GM18873 (cell line): ENCODE data around the gene EPB41L4A.

ENCODE experiments used
- ATAC-seq: cut with Tn5 transposase; IDR thresholded peaks from one replicate; pipeline ENCODE4 v1.9.1; 2021; ENCODE audit warnings: mild to moderate bottlenecking, moderate library complexity, moderate number of reproducible peaks; ENCODE audit not compliant: unreplicated experiment, low FRiP score

The EPB41L4A gene

DNA sequence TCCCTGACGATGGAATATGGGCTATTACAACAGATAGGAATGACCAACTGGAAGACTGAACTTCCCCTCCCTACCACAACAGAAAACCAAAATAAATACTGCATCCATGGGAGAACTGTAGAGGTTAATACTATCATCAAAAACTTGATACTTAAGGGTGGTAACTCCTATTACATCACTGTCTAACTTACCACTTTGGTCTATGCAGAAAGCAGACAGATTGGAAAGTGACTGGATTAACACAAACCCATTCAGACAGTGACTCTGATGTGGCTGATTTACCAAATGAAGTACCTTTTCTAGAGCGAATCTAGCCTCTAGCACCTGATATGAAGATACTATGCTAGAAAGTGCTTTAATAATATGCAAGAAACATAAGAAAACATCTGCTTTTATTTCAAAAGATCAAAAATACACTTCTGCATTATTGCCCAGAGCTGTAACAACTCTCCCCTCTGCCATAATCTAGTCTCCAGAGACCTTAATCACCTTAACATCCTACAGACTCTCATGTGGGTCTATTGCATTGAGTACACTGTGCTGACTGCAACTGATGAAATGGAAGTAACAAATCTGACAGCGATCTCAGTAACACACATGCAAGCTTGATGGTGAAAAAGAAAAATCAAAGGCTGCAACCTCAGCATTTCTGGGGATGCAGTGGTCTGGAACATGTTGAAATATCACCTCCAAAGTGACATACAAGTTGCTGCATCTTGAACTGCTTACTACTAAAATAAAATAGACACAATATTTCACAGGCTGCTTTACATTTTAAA is 62.7 kb downstream of the EPB41L4A start:
- no peak for ATAC-seq

DNA sequence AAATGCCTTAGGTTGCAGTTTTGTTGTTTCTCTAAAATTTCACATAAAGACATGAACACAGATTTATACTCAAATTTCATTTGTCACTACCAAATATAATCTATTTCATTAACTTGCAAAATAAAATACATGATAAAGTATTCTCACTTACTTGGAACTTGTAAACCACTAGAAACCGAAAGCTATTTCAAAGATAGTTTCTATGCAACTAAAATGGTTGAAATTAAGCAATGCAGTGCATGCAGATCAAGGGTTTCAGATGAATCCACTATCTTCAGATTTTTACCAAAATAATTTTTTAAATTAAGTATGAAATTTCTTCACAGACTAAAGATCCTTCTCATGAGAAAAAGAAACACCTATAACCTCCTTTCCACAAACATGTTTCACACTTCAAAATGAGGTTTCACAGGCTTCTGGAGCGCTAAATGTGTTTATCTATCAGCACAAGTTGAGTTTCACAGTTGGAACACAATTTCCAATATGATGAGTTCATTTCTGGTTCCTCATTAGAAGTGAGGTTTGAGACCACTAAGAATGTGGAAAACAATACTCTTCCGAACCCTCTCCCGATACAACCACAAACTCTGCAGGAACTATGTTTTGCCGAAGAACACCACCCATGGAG is 63.9 kb downstream of the EPB41L4A start:
- ATAC-seq: no peak

DNA sequence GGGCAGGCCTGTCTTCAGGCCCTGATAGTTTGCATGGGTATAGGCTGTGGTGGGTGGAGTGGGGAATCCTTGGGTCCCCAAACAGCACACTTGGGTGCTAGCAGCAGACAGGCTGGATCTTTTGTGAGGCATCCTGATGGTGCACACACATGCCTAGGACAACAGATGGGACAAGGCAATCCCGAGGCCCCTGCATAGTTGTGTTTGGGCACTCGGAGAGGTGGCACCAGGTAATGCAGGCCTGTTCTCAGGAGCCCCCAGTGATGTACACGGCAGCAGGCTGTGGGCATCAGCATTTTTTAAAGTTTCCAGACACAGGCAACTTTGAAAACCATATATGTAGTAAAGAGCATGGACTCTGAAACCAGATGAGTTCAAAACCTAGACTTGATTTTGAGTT is 65.4 kb downstream of the EPB41L4A start:
- no peak for ATAC-seq

GRCh38 chr5:112351225-112351624 is 67.9 kb downstream of the EPB41L4A start:
- no peak for ATAC-seq

- ATAC-seq: no peak
Measured at GRCh38 chr5:112350626-112351025, 68.5 kb downstream of the EPB41L4A start.

DNA sequence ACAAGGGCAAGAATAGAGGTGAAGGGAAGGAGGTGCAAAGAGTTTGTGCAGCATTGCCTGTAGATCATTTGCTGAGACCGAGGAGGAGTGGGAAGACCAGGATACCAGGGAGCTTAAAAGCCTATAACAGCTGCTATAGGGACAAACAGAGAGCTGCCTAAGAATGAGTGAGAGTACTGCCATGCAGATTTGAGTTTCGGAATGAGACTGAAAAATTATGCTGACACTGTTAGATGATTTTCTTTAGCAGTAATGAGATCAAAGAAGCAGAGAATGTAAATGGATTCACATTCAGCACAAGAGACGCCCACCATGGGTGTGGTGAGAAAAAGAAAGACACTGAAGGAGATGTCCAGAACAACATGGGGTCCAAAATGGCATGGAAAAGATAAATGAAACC is 69.7 kb downstream of the EPB41L4A start:
- ATAC-seq: no peak

- ATAC-seq: no peak
Measured at GRCh38 chr5:112348915-112349314, 70.2 kb downstream of the EPB41L4A start.

DNA sequence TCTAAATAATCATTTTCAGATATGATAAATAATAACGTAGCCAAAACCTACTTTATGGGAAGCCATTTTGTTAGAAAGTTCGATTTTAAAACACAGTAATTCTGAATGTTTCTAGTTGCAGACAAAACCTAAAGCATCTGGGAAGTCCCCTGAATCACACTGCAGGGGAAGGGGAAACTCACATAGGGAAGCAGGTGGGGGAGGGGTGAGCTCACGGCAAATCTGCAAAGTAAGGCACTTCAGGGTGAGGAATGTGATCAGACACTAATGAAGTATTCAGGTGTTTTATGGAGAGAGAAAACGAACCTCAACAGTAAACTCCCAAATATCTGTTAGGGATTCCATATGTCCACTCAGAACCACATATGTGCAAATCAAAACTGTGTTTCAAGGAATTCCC is 70.7 kb downstream of the EPB41L4A start:
- no peak for ATAC-seq

- peak; percentile 67 for ATAC-seq
Measured at GRCh38 chr5:112346411-112347044, 72.5 kb downstream of the EPB41L4A start.

GRCh38 chr5:112344540-112344939 is 74.5 kb downstream of the EPB41L4A start:
- ATAC-seq: no peak

- no peak for ATAC-seq
Measured at GRCh38 chr5:112342389-112342788, 76.7 kb downstream of the EPB41L4A start.

DNA sequence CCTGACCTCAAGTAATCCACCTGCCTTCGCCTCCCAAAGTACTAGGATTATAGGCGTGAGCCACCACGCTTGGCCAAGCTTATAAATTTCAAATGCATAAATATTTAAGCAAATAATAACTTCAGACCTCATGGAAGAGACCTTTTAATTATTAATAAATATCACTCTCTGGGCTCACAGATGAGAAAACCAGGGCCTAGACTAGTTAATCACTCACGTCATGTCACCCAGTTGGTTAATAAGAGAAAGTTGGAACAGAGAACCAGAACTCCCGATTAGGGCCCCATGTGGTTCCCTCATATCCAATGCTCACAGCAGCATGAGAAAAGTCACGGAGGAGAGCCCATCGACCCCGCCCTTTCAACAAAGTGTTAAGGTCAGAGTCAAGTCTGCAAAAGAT is 79.3 kb downstream of the EPB41L4A start:
- ATAC-seq: no peak

GRCh38 chr5:112338681-112339337 is 80.3 kb downstream of the EPB41L4A start:
- no peak for ATAC-seq

GRCh38 chr5:112333331-112333781 is 85.7 kb downstream of the EPB41L4A start:
- no peak for ATAC-seq

DNA sequence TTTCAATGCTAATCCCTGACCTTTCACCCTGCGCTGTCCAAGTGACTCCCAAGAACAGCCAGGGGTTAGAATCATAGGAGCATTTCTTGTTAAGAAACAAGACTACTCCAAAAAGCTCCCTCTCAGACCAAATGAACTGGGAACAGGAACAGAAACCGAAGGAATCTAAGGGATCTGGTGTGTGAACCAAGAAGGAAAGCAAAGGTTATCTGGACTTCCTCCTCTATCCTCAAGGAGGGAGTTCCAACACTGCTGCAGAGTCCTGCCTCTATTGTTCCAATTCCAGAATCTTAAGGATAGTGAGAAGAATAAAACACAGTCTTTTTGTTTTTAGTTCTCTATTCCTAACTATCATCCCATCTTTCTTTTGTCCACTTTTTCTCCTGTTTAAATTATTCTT is 87.2 kb downstream of the EPB41L4A start:
- no peak for ATAC-seq

DNA sequence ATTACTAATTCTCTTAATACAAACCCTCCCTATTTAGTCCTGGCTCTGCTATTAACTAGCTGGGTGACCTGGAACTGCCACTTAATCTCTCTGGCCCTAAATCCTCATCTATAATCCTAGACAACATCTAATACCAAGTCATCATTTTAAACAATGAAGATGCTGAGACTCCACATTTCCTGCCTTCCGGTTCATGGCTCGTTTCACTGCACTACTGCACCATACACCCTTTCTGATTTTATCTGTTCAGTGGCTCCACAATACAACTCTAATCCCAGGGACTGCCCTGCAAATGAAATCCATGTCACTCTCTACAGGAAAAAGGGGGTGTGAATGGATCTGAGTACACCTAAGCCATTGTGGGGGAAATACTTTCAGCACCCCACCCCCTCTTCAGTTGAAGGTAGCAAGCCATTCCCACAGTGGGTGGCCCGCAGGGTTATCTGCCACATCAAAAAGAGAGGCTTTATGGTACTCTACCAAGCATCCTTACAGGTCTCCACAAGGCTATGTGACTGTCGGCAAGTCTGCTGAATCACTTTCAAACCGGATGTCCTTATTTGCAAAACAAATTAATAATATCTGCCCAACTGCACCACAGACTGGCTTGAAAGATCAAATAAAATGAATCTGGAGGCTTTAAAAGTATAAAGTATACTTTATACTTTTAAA is 89.5 kb downstream of the EPB41L4A start:
- peak; percentile 89 for ATAC-seq

- no peak for ATAC-seq
Measured at GRCh38 chr5:112323166-112323565, 95.9 kb downstream of the EPB41L4A start.

- ATAC-seq: no peak
Measured at GRCh38 chr5:112320408-112320807, 98.7 kb downstream of the EPB41L4A start.

GRCh38 chr5:112318346-112318745 is 100.7 kb downstream of the EPB41L4A start:
- ATAC-seq: no peak

DNA sequence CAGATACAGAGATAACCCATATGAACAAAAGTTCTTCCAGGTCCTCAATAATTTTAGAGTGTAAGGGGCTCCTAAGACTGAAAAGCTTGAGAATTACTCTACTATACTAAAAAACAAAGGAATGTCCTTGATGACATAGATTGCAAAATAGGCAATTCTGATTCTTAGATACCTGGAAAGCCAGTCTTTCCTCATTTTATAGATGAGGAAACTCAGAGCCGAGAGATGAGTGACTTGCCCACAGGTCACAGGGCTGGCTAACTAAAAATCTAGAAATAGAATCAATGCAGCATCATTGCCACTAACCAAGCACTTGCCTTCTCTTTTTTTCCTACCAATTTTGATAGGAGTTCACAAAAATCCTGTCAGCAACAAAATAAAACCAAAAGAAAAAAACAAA is 101.2 kb downstream of the EPB41L4A start:
- ATAC-seq: no peak

- no peak for ATAC-seq
Measured at GRCh38 chr5:112316731-112317130, 102.3 kb downstream of the EPB41L4A start.
